Astrocyte (in vitro differentiated cells and primary cell): Measurements from ENCODE around the gene CCDC15. TPM values are rescaled to one million over a fixed set of nuclear protein-coding genes. Genes with fewer than 3 reads are reported as not detected.

ENCODE experiments used
- DNase-seq: peaks from one replicate; pipeline ENCODE4 v3.0.0-alpha.2; 2010; ENCODE audit warnings: low read depth
- FAIRE-seq: peaks from 2 replicates; lab custom pipeline; 2011; peaks lifted over from hg19 to GRCh38; lab: Jason Lieb, UNC
- H2AFZ ChIP-seq: 2 replicates; pipeline ENCODE4 v1.6.0; 2012; ENCODE audit warnings: low read depth, low read length, inconsistent platforms
- H3K27ac ChIP-seq: 2 replicates; pipeline ENCODE4 v1.5.1; 2011; ENCODE audit warnings: low read depth, low read length, inconsistent platforms
- H3K27me3 ChIP-seq: 2 replicates; pipeline ENCODE4 v1.6.0; 2011; ENCODE audit warnings: low read length, inconsistent platforms; ENCODE audit not compliant: insufficient read depth
- H3K36me3 ChIP-seq: 2 replicates; pipeline ENCODE4 v1.5.1; 2011; ENCODE audit warnings: low read length, inconsistent platforms; ENCODE audit not compliant: insufficient read depth
- H3K4me1 ChIP-seq: 2 replicates; pipeline ENCODE4 v1.5.1; 2011; ENCODE audit warnings: low read length, inconsistent platforms; ENCODE audit not compliant: insufficient read depth
- H3K4me2 ChIP-seq: 2 replicates; pipeline ENCODE4 v1.6.0; 2012; ENCODE audit warnings: low read length, inconsistent platforms
- H3K4me3 ChIP-seq: 2 replicates; pipeline ENCODE4 v1.5.1; 2011; ENCODE audit warnings: low read depth, mild to moderate bottlenecking, low read length, inconsistent platforms; ENCODE audit not compliant: insufficient read depth
- H3K79me2 ChIP-seq: 2 replicates; pipeline ENCODE4 v1.6.0; 2012; ENCODE audit warnings: mild to moderate bottlenecking, low read length, inconsistent platforms; ENCODE audit not compliant: insufficient read depth
- H3K9ac ChIP-seq: 2 replicates; pipeline ENCODE4 v1.6.0; 2012; ENCODE audit warnings: mild to moderate bottlenecking, low read length, inconsistent platforms
- H3K9me3 ChIP-seq: 2 replicates; pipeline ENCODE4 v1.5.1; 2012; ENCODE audit warnings: low read depth, mild to moderate bottlenecking, low read length, inconsistent platforms; ENCODE audit not compliant: insufficient read depth
- H4K20me1 ChIP-seq: 2 replicates; pipeline ENCODE4 v1.6.0; 2012; ENCODE audit warnings: low read length, inconsistent platforms; ENCODE audit not compliant: insufficient read depth
- H3K27ac Mint-ChIP-seq: one replicate; pipeline ENCODE4 v1.8.0; 2021; ENCODE audit warnings: mild to moderate bottlenecking, mixed read lengths; ENCODE audit not compliant: unreplicated experiment
- H3K27me3 Mint-ChIP-seq: one replicate; pipeline ENCODE4 v1.8.0; 2021; ENCODE audit warnings: low read depth, mixed read lengths; ENCODE audit not compliant: unreplicated experiment
- H3K36me3 Mint-ChIP-seq: one replicate; pipeline ENCODE4 v1.8.0; 2021; ENCODE audit warnings: low read depth, mixed read lengths; ENCODE audit not compliant: unreplicated experiment
- H3K4me1 Mint-ChIP-seq: one replicate; pipeline ENCODE4 v1.8.0; 2021; ENCODE audit warnings: low read depth, mixed read lengths; ENCODE audit not compliant: unreplicated experiment
- H3K4me3 Mint-ChIP-seq: one replicate; pipeline ENCODE4 v1.8.0; 2021; ENCODE audit warnings: mild to moderate bottlenecking, moderate library complexity, mixed read lengths; ENCODE audit not compliant: unreplicated experiment
- H3K9me3 Mint-ChIP-seq: one replicate; pipeline ENCODE4 v1.8.0; 2021; ENCODE audit warnings: mild to moderate bottlenecking, mixed read lengths; ENCODE audit not compliant: unreplicated experiment
- EZH2 ChIP-seq: IDR thresholded peaks from 2 replicates; pipeline ENCODE4 v1.6.1; 2012; ENCODE audit warnings: mild to moderate bottlenecking, low read length, inconsistent platforms; ENCODE audit not compliant: insufficient read depth
- total RNA-seq: library from RNA; stranded (reverse); gene quantifications from 2 replicates; pipeline ENCODE4 v1.2.1, GENCODE V29; 2021
- TF ChIP-seq, protein P1 (sequence below): IDR thresholded peaks from 2 replicates; pipeline ENCODE4 v1.5.1; 2011; ENCODE audit warnings: low read depth, mild to moderate bottlenecking, inconsistent platforms, low read length, moderate library complexity; ENCODE audit not compliant: insufficient read depth

The CCDC15 gene
- total RNA-seq, 1 donor from 2014 or later: 0.75 TPM

DNA sequence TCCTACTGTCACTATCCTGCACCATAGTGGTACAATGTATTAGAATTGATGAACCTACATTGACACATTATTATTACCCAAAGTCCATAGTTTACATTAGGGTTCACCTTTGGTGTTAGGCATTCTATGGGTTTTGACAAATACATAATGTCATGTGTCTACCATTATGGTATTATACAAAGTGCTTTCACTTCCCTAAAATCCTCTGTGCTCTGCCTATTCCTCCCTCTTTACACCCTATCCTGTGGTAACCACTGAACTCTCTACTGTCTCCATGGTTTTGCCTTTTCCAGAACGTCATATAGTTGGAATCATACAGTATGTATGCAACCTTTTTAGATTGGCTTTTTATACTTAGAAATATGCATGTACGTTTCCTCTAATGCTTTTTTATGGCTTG, 51.5 kb downstream of the CCDC15 start:
- Histone ChIP-seq H3K9me3 (no peaks in the 10 kb centered on the region), H3K4me1 (no peaks in the 10 kb centered on the region), H3K4me2 (no peak overlapping the region), H2AFZ (no peak overlapping the region), H3K4me3 (no peak overlapping the region), H3K36me3 (peaks cover 3% of the 10 kb centered on the region), H4K20me1 (no peaks in the 10 kb centered on the region), H3K27me3 (no peaks in the 10 kb centered on the region), H3K27ac (no peak overlapping the region), H3K9ac (no peak overlapping the region), H3K79me2 (no peaks in the 10 kb centered on the region)
- TF ChIP-seq, protein P1, sequence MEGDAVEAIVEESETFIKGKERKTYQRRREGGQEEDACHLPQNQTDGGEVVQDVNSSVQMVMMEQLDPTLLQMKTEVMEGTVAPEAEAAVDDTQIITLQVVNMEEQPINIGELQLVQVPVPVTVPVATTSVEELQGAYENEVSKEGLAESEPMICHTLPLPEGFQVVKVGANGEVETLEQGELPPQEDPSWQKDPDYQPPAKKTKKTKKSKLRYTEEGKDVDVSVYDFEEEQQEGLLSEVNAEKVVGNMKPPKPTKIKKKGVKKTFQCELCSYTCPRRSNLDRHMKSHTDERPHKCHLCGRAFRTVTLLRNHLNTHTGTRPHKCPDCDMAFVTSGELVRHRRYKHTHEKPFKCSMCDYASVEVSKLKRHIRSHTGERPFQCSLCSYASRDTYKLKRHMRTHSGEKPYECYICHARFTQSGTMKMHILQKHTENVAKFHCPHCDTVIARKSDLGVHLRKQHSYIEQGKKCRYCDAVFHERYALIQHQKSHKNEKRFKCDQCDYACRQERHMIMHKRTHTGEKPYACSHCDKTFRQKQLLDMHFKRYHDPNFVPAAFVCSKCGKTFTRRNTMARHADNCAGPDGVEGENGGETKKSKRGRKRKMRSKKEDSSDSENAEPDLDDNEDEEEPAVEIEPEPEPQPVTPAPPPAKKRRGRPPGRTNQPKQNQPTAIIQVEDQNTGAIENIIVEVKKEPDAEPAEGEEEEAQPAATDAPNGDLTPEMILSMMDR: no peak
- no peak for TF ChIP-seq EZH2
- no peak overlapping the region for H3K4me3 Mint-ChIP-seq
- peaks cover 8% of the 10 kb centered on the region for H3K9me3 Mint-ChIP-seq
- no peaks in the 10 kb centered on the region for H3K27me3 Mint-ChIP-seq
- no peaks in the 10 kb centered on the region for H3K36me3 Mint-ChIP-seq
- no peak overlapping the region for H3K27ac Mint-ChIP-seq
- H3K4me1 Mint-ChIP-seq: no peaks in the 10 kb centered on the region
- FAIRE-seq (peak; percentile 41), DNase-seq (no peak)

GRCh38 chr11:125016413-125016812, 62.4 kb downstream of the CCDC15 start:
- no peak for TF ChIP-seq EZH2
- TF ChIP-seq, protein P1: no peak
- DNase-seq (no peak), FAIRE-seq (no peak)
- no peaks in the 10 kb centered on the region for H3K36me3 ChIP-seq
- H3K79me2 ChIP-seq: no peaks in the 10 kb centered on the region
- no peaks in the 10 kb centered on the region for H3K36me3 Mint-ChIP-seq
- H3K4me3 Mint-ChIP-seq: no peak overlapping the region
- no peaks in the 10 kb centered on the region for H3K27me3 Mint-ChIP-seq
- H3K9ac ChIP-seq: no peak overlapping the region
- H3K27me3 ChIP-seq: no peaks in the 10 kb centered on the region
- no peaks in the 10 kb centered on the region for H4K20me1 ChIP-seq
- no peak overlapping the region for H3K27ac ChIP-seq
- no peak overlapping the region for H2AFZ ChIP-seq
- no peaks in the 10 kb centered on the region for H3K4me1 ChIP-seq
- no peaks in the 10 kb centered on the region for H3K4me1 Mint-ChIP-seq
- H3K4me2 ChIP-seq: no peak overlapping the region
- H3K9me3 Mint-ChIP-seq: peaks cover 4% of the 10 kb centered on the region
- H3K9me3 ChIP-seq: no peaks in the 10 kb centered on the region
- no peak overlapping the region for H3K27ac Mint-ChIP-seq
- H3K4me3 ChIP-seq: no peak overlapping the region

DNA sequence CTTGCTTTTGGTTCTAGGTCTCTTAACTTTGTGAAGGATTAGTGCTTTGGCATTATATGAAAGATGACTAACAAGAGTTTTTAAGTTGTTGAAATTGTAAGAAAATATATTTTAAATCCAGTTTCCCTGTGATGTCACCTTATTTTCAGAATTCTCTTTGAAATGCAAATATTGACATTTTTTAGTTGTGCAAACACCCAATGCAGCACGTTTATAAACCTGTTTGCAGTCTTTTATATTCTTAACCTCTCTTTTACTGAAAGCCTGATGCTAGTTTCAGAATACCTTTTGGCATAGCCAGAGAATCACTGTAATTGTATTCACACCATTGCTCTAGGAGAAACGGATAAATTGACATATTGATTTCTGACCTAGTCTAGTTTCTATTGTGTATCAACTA, 66.3 kb downstream of the CCDC15 start:
- no peak for TF ChIP-seq EZH2
- TF ChIP-seq, protein P1: no peak
- Histone ChIP-seq H3K36me3 (no peaks in the 10 kb centered on the region), H3K9ac (no peak overlapping the region), H2AFZ (no peak overlapping the region), H3K4me1 (no peaks in the 10 kb centered on the region), H3K9me3 (no peaks in the 10 kb centered on the region), H3K79me2 (no peaks in the 10 kb centered on the region), H4K20me1 (no peaks in the 10 kb centered on the region), H3K4me3 (no peak overlapping the region), H3K4me2 (no peak overlapping the region), H3K27me3 (no peaks in the 10 kb centered on the region), H3K27ac (no peak overlapping the region)
- Mint-ChIP-seq H3K4me1 (no peaks in the 10 kb centered on the region), H3K4me3 (no peak overlapping the region), H3K27ac (no peak overlapping the region), H3K27me3 (no peaks in the 10 kb centered on the region), H3K36me3 (no peaks in the 10 kb centered on the region), H3K9me3 (no peaks in the 10 kb centered on the region)
- no peak for FAIRE-seq
- DNase-seq: no peak
